Memory B cell (primary cell): Measurements from ENCODE around the gene CD79B.

Source experiments
- ATAC-seq: fragments of 150-1000 bp; cut with Tn5 transposase; 2 replicates; pipeline ENCODE4 v1.10.0; 2021; ENCODE audit warnings: low read depth, mild to moderate bottlenecking, moderate library complexity
- DNase-seq, 2 donors: peaks; one replicate each; pipeline ENCODE4 v3.0.0; 2022; ENCODE audit warnings: low spot score in 2 of 2
- H3K27ac Mint-ChIP-seq: one replicate; pipeline ENCODE4 v1.8.0; 2022; ENCODE audit warnings: mild to moderate bottlenecking, moderate library complexity, mixed read lengths
- H3K27me3 Mint-ChIP-seq: one replicate; pipeline ENCODE4 v1.8.0; 2022; ENCODE audit warnings: mixed read lengths
- H3K36me3 Mint-ChIP-seq: one replicate; pipeline ENCODE4 v1.8.0; 2022; ENCODE audit warnings: mild to moderate bottlenecking, mixed read lengths
- H3K4me1 Mint-ChIP-seq: one replicate; pipeline ENCODE4 v1.8.0; 2022; ENCODE audit warnings: mixed read lengths
- H3K4me3 Mint-ChIP-seq: one replicate; pipeline ENCODE4 v1.8.0; 2022; ENCODE audit warnings: mild to moderate bottlenecking, moderate library complexity, mixed read lengths
- H3K9me3 Mint-ChIP-seq: one replicate; pipeline ENCODE4 v1.8.0; 2022; ENCODE audit warnings: mixed read lengths

Gene CD79B

DNA sequence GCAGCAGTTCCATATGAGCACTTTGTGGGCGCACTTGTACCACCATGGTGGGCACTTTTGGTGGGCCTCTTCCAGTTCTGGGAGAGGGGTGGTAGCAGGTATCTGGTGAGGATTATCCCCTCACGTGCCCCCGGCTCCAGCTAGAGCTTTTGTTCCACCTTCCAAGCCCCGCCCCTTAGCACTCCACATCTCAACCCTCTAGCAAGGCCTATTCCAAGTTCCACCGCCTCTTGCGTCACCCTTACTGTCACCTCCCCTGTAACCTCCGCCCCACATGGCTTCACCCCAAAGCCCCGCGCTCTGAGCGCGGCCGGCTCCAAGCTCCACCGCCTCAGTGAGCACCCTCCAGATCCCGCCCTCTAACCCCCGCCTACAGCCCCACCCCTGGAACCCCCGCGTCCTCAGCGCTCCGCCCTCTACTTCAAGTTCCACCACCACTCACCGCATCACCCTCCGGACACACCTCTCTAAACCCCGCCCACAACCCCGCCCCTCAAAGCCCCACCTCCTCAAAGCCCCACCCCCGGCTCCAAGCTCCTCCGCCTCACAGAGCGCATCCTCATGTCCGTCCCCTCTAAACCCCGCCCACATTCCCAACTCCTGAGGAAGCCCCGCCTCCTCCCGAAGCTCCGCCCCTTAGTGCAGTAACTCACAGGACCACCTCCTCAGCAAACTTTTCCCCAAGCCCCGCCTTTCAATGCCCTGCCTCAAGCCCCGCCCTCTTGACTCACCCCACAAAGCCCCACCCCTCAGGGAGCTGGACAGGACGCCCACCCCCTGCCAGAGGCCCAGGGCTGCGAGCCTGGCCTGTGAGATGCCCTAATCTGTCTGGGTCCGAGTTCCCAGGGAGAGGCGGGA, 29.5 kb upstream of the CD79B start:
- Mint-ChIP-seq H3K36me3 (no peaks in the 10 kb centered on the region), H3K27me3 (no peaks in the 10 kb centered on the region), H3K4me1 (peaks cover 19% of the 10 kb centered on the region), H3K4me3 (peak overlapping the region; percentile 52), H3K9me3 (no peaks in the 10 kb centered on the region), H3K27ac (no peak overlapping the region)
- DNase-seq (peak; percentile 28 to 37), ATAC-seq (peak; percentile 86)

DNA sequence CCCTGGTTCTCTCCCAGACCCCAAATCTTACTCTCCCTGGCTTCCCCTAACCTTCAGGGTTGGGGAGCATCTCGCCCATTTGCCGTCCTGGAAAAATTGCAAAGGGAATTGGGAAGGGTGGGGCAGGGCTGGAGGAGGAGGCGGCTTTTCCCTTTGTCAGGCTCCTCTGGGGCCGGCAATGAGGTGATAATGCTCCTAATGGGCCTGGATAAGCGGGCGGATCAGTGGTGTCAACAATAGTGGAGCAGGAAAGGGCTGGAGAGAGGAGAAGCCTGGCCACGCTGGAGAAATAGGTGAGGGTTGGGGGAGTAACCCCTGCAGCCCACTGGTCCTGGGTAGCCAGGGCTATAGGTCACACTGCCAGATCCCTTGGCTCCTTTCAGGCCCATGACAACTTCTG, 28.3 kb upstream of the CD79B start:
- Mint-ChIP-seq H3K4me3 (no peak overlapping the region), H3K4me1 (peaks cover 22% of the 10 kb centered on the region), H3K27me3 (no peaks in the 10 kb centered on the region), H3K9me3 (no peaks in the 10 kb centered on the region), H3K27ac (no peak overlapping the region), H3K36me3 (no peaks in the 10 kb centered on the region)
- no peak for DNase-seq
- no peak for ATAC-seq

DNA sequence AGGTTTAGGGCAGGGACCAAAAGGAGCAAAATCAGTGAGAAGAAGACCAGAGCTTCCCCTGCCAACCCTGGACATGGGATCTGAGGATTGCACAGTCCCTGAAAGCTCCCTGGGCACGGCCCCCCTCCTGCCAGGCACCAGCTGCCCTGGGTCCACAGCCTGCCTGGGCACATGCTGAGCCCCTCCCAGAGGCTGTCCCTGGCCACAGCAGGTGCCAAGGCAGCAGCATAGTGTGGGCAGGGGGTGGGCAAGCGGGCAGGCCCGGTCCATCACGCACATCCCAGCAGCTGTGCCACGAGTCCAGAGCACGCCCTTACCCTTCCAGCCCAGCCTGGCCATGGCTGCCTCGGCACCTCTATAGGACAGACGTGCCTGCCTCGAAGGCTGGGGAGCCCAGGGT, 27.9 kb upstream of the CD79B start:
- Mint-ChIP-seq H3K27me3 (no peaks in the 10 kb centered on the region), H3K36me3 (no peaks in the 10 kb centered on the region), H3K4me3 (no peak overlapping the region), H3K4me1 (peaks cover 23% of the 10 kb centered on the region), H3K27ac (no peak overlapping the region), H3K9me3 (no peaks in the 10 kb centered on the region)
- DNase-seq (no peak), ATAC-seq (no peak)

DNA sequence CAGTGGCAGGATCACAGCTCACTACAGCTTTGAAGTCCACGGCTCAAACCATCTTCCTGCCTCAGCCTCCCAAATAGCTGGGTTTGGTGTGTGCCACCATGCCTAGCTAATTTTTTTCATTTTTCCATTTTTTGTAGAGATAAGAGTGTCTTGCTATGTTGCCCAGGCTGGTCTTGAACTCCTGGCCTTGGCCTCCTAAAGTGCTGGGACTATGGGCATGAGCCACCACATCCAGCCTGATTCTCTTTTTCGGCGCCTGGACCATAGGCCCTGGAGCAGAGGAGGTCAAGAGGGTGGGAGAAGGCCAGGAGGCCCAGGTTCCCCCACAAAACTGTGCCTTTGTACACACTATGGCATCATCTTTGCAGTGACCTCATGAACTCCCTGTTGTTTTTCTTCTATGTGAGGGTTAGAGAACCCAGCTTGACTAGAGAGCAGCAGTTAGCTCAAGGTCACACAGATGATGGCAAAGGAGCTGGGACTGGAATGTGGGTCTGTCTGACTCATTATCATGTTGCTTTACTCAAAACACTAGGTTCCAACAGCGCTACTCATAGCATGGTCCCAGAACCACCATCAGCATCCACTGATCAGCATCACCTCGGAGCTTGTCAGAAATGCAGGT, 24.3 kb upstream of the CD79B start:
- Mint-ChIP-seq H3K36me3 (no peaks in the 10 kb centered on the region), H3K27me3 (no peaks in the 10 kb centered on the region), H3K4me3 (no peak overlapping the region), H3K9me3 (no peaks in the 10 kb centered on the region), H3K4me1 (peaks cover 26% of the 10 kb centered on the region), H3K27ac (no peak overlapping the region)
- DNase-seq (no peak), ATAC-seq (no peak)

DNA sequence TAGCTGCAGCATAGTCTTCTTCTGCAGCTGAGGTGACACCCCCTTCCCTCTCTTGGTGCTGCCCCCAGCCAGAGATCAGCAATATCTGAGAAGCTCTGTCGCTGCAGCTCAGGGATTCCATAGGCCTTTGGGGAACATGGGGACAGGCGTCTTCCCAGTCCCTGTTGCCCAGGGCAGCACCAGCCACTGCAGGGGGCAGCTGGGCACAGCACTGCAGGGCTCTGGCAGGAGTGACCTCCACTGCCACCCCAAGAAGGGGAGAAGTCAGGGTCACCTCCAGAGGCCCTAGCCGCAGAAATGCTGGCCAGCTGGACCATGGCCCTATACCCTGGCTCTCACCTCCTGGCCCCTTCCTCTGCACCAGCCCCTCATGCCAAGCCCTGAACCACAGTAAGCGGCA, 23.7 kb upstream of the CD79B start:
- peaks cover 25% of the 10 kb centered on the region for H3K4me1 Mint-ChIP-seq
- DNase-seq (no peak), ATAC-seq (no peak)
- H3K36me3 Mint-ChIP-seq: no peaks in the 10 kb centered on the region
- no peaks in the 10 kb centered on the region for H3K27me3 Mint-ChIP-seq
- no peaks in the 10 kb centered on the region for H3K9me3 Mint-ChIP-seq
- no peak overlapping the region for H3K4me3 Mint-ChIP-seq
- peak overlapping the region; percentile 92 for H3K27ac Mint-ChIP-seq

DNA sequence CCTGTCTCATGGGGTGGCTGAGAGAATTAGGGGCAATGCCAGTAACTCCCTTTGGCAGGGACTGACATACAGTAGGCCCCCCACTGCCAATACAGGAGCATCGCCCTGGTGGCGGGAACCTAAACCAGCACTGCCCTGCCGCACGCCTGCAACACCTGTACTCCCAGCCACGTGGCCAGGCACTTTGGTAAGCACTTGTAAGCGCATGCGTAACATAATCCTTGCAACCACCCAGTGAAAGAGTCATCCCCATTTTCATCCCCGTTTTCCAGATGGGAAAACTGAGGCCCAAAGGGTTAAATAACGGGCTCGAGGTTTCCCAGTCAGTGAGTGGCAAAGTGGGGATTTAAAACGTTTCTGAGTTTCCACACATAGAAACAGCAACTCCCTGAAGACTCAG, 23.1 kb upstream of the CD79B start:
- Mint-ChIP-seq H3K4me3 (no peak overlapping the region), H3K4me1 (peaks cover 25% of the 10 kb centered on the region)

DNA sequence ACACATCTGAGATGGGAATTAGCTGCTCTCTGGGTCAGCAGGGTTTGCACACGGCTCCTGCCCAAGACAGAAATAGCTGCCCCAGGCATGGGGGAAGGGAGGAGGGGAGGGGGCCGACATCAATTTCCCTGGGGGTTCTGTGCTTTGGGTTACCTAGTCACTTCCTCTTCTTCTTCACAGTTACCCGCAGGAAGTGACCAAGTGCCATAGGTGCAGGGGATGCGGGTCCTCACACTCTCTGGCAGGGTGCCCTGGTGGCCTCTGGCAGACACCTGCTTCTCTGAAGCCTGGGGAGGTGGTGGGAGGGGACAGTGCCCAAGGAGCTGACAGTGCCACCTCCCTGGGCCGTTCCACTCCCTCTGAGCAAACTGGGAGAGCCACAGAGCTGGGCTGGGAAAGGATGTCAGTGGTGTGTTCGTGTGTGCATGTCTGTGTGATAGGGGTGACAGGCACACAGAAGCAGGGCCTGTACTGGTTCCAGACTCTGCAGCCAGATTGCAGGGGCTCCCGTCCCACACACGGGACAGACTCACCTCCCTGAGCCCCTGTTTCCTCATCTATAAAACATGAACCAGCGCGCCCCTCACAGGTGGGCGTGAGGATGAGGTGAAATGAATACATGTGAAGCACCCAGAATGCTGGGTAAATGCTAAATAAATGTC, 22.4 kb upstream of the CD79B start:
- Mint-ChIP-seq H3K4me3 (peak overlapping the region; percentile 81), H3K9me3 (no peaks in the 10 kb centered on the region), H3K27ac (peak overlapping the region; percentile 92), H3K27me3 (no peaks in the 10 kb centered on the region), H3K4me1 (peaks cover 23% of the 10 kb centered on the region), H3K36me3 (no peaks in the 10 kb centered on the region)
- ATAC-seq (peak; percentile 87), DNase-seq (peak; percentile 57 to 60)

More for the DNA sequence above, 23.1 kb upstream of the CD79B start:
- DNase-seq (no peak), ATAC-seq (no peak)
- Mint-ChIP-seq H3K36me3 (no peaks in the 10 kb centered on the region), H3K27ac (peak overlapping the region; percentile 92), H3K27me3 (no peaks in the 10 kb centered on the region), H3K9me3 (no peaks in the 10 kb centered on the region)

DNA sequence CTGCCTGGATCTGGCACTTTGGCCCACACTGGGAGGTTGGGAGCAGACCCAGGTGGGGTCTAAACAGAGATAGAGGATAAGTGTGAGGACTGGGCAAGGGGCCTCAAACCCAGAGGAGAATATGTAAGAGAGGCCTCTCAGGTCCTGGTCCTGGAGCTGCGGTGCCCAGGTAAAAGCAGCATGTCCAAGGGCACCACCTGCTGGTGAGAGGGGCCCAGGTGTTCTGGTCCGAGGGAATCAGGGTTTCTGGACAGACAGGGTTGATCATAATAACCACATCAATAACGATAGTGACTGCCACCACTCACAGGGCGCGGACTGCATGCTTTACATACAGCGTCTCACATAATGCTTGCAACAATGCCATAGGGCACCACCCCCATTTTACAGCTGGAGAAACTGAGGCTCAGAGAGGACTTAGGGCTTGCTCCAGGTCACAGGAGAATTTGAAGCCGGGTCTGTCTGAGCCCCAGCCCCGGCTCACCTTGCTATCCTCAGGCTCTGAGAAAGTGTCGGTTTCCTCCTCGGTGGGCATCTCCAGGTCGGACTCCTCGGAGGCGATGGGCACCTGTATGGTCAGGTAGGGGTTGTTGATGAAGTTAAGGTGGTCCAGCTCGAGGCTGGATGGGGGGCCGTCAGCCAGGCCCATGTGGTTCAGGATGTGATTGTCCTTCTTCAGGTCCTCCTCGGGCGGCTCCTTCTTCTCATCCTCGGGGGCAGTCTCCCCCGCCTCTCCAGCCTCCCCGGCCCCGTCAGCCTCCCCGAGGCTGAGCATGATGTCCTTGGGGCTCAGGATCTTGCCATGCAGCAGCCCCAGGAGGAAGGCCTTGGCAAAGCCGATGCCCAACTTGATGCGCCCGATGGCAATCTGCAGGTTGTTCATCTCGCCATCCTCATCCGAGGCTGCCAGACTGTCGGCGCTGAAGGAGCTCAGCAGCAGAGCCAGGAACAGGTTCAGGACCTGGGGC, 19.1 kb upstream of the CD79B start:
- no peaks in the 10 kb centered on the region for H3K27me3 Mint-ChIP-seq
- ATAC-seq (peak; percentile 16), DNase-seq (peak; percentile 67 to 71)
- H3K4me3 Mint-ChIP-seq: no peak overlapping the region
- H3K9me3 Mint-ChIP-seq: no peaks in the 10 kb centered on the region
- peak overlapping the region; percentile 23 for H3K27ac Mint-ChIP-seq
- peaks cover 31% of the 10 kb centered on the region for H3K4me1 Mint-ChIP-seq
- no peaks in the 10 kb centered on the region for H3K36me3 Mint-ChIP-seq

DNA sequence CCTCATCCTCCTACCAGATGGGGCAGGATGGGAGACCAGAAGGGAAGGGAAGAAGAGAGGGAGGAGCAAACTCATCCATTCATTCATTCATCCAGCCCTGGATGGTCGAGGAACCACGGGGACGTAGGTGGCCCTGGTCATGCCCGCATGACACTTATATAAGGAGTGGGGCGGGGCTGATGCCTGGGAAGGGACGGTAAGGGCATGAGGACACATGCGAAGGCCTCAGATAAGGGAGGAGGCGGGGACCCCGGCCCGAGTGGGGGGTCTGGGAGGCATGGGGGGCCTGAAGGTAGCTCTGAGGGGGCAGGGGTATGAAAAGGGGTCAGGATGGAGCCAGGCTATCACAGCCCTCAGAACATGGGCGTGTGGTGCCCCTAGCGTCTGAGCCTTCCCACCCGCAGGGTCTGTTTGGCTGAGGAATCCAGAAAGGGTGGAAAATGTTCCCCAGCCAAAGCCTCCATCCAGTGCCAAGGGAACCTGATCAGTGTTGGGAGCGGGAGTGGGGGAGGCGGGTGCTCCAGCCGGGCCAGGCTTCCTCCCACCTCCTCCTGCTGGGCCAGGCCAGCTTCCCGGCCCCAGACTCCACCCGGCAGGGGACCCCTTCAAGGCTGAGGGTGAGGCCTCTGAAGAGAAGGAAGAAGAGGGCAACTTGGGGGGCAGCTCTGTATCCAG, 17.6 kb upstream of the CD79B start:
- Mint-ChIP-seq H3K4me3 (no peak overlapping the region), H3K36me3 (no peaks in the 10 kb centered on the region), H3K9me3 (no peaks in the 10 kb centered on the region), H3K4me1 (peaks cover 37% of the 10 kb centered on the region), H3K27ac (no peak overlapping the region), H3K27me3 (no peaks in the 10 kb centered on the region)
- ATAC-seq: no peak
- no peak for DNase-seq

DNA sequence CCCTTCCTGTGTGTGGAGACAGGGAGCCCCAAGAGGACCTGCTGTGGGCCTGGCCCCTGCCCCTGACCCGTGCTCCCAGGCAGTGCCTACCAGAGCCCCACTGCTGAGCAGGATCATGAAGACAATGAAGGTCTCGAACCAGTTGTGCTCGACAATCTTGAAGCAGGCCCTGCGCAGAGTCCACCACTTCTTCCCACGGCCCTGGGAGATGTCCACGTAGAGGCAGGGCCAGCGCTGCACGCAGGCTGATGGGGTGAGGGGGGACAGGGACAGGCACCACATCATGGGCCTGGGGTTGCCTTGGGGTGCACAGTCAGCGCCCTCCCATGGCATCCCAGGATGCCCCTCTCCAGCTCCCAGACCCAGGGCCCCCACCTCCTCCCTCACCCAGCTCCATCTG, 16.4 kb upstream of the CD79B start:
- Mint-ChIP-seq H3K36me3 (no peaks in the 10 kb centered on the region), H3K27ac (no peak overlapping the region), H3K9me3 (no peaks in the 10 kb centered on the region), H3K4me1 (peaks cover 29% of the 10 kb centered on the region), H3K27me3 (no peaks in the 10 kb centered on the region), H3K4me3 (no peak overlapping the region)
- no peak for ATAC-seq
- DNase-seq: no peak

DNA sequence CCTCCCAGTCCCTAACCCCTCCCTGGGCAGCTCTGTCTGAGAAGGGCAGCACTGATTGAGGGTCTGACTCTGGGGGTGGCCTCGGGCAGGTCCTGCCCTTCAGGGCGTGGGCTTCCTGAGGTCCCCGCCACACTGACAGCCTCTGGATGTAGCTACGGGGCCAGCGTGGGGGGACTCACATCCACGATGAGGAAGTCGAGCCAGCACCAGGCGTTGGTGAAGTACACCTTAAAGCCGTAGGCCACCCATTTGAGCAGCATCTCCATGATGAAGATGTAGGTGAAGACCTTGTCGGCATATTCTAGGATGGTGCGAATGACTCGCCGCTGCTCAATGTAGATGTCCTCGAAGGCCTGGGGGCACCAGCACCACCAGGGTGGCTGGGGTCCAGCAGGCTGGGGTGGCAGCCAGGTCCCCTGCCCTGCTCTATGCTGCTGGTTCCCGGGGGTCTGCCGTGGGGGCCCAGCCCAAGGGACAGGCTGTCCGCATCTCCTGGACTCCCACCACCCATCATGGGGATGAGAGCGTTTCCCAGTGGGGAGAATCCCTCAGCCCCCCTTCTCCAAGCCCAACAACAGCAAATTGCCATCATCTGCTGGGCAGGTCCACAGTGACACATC, 15.7 kb upstream of the CD79B start:
- no peak overlapping the region for H3K27ac Mint-ChIP-seq
- DNase-seq: no peak
- ATAC-seq: no peak
- peaks cover 32% of the 10 kb centered on the region for H3K4me1 Mint-ChIP-seq
- no peaks in the 10 kb centered on the region for H3K9me3 Mint-ChIP-seq
- no peaks in the 10 kb centered on the region for H3K27me3 Mint-ChIP-seq
- no peak overlapping the region for H3K4me3 Mint-ChIP-seq
- peaks cover 2% of the 10 kb centered on the region for H3K36me3 Mint-ChIP-seq

DNA sequence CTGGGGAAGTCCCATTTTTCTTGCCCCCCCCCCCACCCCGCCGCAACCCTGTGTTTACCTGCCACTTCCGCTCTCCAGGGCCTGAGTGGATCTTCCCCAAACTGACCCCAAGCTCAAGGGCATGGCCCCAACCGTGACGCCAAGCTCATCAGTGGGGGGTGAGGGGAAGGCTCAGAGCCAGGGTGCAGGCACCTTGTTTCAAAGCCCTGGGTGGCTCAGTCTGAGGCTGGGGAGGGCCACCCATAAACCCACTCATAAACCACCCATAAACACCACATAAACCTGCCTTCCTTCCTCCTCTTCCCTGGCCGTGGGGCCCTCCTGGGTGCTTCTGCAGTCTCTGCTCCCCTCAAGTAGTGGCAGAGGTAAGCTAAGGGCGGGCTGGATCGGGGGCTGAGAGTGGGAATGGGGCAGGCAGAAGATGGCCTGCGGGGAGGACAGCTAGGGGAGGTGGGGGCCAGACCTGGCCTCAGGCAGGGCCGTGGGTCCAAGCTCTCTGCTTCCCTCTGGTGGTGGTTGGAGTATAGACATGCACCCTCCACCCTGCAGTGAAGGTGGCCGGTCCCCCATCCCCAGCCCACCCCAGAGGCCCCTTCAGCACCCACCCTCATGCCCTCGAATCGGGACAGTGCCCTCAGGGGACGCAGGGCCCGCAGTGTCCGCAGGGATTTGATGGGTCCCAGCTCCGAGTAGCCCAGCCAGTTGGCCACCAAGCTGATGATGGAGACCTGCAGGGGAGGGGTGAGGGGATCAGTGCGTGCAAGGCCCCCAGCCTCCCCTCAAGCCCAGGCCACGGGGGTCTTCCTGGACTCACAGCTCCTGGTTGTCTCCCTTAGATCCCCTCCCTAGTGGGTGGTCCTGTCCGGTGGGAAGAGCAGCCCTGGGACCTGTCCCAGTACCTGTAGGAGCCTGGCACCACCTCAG, 14.6 kb upstream of the CD79B start:
- H3K27ac Mint-ChIP-seq: peak overlapping the region; percentile 88

More for the DNA sequence above, 14.6 kb upstream of the CD79B start:
- DNase-seq: peak; percentile 74 to 76
- Mint-ChIP-seq H3K9me3 (no peaks in the 10 kb centered on the region), H3K36me3 (peaks cover 2% of the 10 kb centered on the region), H3K4me3 (peak overlapping the region; percentile 89), H3K27me3 (no peaks in the 10 kb centered on the region), H3K4me1 (peaks cover 37% of the 10 kb centered on the region)
- peak; percentile 76 for ATAC-seq
